MM.1S (cell line): Measurements from ENCODE around the gene SPINT2.

Experiments
- EZH2 ChIP-seq: fragments of 300-600 bp; sonication (generic); optimal IDR thresholded peaks from 2 replicates; pipeline ENCODE3; 2017; ENCODE audit warnings: low read depth, mild to moderate bottlenecking, antibody characterized with exemption, low read length, mixed read lengths
- EZH2phosphoT487 ChIP-seq: fragments of 300-600 bp; sonication (generic); IDR thresholded peaks from 2 replicates; pipeline ENCODE4 v1.6.1; 2018; ENCODE audit warnings: antibody characterized with exemption, low read length
- TF ChIP-seq, protein P1 (sequence below): fragments of 300-600 bp; sonication (generic); IDR thresholded peaks from 2 replicates; pipeline ENCODE4 v1.5.1; 2016; ENCODE audit warnings: antibody characterized with exemption, low read length, mixed read lengths

DNA sequence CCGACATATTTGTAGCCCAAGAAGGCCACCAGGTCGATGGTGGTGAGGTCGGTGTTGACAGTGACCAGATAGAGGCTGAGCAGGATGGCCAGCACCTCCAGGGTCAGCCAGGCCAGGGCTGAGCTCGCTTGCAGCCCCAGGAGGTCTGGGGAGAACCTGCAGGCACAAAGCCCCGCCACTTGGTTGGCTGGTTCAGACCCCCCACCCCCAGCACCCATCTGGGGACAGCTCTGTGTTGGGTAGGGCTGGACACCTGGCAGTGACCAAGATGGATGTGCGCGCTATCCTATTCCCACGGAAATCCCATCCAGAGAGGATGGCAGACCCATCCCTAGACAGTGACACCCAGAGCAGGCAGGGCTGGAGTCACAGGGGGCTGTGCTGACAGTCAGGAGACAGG is 43.2 kb downstream of the SPINT2 start:
- TF ChIP-seq, protein P1, sequence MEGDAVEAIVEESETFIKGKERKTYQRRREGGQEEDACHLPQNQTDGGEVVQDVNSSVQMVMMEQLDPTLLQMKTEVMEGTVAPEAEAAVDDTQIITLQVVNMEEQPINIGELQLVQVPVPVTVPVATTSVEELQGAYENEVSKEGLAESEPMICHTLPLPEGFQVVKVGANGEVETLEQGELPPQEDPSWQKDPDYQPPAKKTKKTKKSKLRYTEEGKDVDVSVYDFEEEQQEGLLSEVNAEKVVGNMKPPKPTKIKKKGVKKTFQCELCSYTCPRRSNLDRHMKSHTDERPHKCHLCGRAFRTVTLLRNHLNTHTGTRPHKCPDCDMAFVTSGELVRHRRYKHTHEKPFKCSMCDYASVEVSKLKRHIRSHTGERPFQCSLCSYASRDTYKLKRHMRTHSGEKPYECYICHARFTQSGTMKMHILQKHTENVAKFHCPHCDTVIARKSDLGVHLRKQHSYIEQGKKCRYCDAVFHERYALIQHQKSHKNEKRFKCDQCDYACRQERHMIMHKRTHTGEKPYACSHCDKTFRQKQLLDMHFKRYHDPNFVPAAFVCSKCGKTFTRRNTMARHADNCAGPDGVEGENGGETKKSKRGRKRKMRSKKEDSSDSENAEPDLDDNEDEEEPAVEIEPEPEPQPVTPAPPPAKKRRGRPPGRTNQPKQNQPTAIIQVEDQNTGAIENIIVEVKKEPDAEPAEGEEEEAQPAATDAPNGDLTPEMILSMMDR = no peak
- TF ChIP-seq EZH2 (no peak), EZH2phosphoT487 (no peak)
